GM03348 (cell line): ENCODE data around the gene CDC27.
A peak's percentile ranks its signal among the peaks of the same experiment; 100 is the strongest.
"Not testable (repeated sequence)": the region's sequence is repeated elsewhere in the genome, so short reads cannot be mapped to it uniquely, and the experiment has no call there.

Source experiments
- DNase-seq: peaks from one replicate; pipeline ENCODE4 v3.0.0; 2012; ENCODE audit warnings: low spot score

CDC27 gene

DNA sequence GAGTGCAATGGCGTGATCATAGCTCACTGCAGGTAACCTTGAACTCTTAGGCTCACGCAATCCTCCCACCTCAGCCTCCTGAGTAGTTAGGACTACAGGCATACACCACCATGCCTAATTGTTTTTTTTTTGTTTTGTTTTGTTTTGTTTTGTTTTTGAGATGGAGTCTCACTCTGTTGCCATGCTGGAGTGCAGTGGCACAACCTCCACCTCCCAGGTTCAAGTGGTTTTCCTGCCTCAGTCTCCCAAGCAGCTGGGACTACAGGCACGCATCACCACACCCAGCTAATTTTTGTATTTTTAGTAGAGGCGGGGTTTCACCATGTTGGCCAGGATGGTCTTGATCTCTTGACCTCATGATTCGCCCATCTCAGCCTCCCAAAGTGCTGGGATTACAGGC, 54.7 kb downstream of the CDC27 start:
- DNase-seq = not testable (repeated sequence)

DNA sequence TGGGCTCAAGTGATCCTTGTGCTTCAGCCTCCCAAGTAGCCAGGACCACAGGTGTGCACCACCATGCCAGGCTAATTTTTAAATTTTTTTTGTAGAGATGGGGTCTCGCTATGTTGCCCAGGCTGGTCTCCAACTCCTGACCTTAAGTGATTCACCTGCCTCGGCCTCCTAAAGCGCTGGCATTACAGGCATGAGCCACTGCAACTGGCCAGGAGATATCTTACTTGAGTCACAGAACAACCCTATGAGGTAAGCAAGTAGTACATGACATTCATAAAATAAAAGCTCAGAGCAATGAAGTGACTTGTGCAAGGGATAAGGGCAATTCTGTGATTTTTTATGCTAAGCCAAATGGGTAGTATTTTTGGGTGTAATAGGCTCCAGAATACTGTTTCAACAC, 57.3 kb downstream of the CDC27 start:
- DNase-seq = no peak

DNA sequence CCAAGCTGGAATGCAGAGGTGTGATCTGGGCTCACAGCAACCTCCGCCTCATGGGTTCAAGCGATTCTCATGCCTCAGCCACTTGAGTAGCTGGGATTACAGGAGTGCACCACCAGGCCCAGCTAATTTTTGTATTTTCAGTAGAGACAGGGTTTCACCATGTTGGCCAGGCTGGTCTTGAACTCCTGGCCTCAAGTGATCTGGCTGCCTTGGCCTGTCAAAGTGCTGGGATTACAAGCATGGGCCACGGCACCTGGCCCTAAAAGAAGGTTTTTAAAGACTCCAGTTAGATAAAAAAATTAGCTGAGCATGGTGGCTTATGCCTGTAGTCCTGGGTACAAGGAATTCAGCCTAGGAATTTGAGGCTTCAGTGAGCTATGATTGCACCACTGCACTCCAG, 62.3 kb downstream of the CDC27 start:
- not testable (repeated sequence) for DNase-seq

DNA sequence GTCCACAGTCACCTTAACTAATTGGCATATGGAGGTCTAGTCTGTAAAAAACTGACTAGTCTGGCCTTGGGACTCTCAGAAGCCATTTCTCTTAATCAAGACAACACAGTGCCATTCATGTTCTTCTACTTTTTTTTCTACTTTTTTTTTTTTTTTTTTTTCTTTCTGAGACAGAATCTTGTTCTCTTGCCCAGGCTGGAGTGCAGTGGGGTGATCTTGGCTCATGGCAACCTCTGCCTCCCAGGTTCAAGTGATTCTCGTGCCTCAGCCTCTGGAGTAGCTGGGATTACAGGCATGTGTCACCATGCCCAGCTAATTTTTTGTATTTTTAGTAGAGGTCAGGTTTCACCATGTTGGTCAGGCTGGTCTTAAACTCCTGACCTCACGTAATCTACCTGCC, 65.8 kb downstream of the CDC27 start:
- not testable (repeated sequence) for DNase-seq

DNA sequence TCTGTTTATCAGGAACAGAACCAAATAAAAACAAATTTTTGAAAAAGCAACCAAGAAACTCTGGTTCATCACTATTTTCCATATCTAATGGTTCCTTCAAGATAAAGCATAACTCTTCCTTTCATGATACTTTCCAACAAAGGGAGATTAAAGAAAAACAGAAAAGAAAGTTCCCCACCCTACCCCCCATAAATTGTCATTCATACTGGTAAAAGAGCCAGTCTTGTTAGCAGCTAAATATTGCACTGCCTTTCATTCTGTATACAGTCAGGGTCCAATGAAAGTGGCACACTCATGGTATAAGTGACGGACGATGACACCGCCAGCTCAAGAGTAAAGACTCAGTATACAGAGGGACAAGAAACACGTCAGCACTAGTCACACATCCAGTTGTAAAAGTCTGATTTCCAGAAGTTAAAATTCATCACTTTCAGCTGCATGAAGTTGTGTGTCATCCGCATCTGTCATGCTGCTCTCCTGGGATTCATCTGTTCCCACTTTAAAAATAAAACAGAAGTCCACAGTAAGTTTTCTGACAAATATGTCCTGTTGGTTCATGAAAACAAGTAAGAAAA, 68.5 kb downstream of the CDC27 start:
- DNase-seq = peak; percentile 42

DNA sequence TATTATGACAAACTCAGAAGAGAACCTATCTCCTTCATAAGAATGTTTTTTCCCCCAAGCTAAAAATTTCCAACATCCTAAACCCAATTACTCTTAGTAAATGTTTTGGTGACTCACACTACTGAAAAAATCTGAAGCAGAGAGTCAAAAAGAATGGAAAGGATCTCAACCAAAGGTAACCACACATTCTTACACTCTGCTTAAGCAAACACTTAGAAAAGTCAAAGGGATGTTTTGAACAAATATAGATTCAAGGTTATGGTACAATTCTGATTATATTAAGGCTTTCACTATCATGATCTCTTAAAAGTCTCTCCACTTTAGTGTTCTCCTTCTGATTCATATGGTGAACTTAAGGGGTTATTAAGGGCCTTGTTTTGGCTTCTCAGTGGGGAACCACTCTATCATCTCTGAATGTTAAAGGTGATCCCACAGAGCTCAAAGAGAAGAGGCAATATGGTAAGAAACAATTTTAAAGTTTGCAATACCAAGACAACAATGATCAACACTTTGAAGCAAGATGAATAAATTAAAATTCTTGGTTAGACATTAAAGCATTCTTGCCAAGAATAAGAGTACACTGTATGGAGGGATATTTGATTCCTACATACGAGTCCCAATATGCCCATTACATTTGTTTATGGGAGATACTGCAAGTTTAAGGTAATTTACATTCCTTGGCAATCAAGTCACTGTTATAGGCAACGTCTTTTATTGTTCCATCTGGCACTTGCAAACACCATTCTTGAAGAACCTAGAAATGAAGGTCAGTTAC, 69.2 kb downstream of the CDC27 start:
- DNase-seq = peak; percentile 60

DNA sequence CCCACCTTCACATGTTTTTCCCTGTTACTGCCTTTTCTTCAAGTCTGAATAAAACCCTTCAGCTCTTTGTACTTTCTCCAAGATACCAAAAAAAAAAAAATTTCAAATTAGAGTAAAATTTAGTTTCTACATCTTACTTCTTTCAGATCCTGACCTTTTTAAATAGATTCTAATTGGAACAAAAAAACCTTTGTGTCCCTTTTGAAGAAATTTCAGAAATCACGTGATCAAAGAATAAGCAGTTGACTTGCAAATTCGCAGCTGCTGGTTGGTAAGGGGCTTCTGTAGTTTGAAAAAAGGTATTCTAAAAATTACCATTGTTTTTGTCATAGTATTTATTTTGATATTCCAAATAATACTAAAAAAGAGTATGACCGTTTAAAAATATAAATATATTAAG, 71.7 kb downstream of the CDC27 start:
- DNase-seq = no peak

DNA sequence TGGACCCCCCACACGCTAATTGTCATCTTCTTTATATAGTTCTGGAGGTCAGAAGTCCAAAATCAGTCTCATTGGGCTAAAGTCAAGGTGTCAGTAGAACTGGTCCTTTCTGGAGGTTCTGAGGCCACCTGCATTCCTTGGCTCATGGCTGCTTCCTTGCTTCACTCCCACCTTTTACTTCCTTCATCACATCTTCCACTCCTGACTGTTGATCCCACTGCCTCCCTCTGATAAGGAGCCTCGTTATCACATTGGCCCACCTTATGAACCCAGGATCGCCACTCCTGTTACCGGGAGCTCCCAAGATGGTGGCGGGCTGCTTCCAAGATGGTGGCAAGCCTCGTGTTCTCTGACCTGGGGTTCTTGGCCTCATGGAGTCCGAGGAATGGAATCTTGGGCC, 83.0 kb downstream of the CDC27 start:
- no peak for DNase-seq

DNA sequence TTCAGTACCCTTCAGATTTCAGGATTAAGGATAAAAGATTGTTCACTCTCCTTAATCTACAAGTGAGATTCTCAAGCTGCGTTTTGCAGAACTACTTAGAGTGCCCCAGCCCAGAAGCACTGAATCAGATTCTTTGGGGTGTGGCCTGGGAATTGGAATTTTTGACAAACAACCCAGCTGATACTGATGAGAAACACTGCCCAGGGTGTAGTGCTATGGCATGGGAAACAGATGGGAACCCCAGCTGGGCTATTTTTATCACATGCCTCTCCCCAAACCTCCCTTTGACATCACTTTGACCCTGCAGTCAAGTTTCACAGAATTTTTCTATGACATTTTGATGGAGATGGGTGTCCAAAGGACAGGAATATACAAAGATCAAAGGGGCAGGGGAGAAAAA, 83.8 kb downstream of the CDC27 start:
- peak; percentile 35 for DNase-seq

DNA sequence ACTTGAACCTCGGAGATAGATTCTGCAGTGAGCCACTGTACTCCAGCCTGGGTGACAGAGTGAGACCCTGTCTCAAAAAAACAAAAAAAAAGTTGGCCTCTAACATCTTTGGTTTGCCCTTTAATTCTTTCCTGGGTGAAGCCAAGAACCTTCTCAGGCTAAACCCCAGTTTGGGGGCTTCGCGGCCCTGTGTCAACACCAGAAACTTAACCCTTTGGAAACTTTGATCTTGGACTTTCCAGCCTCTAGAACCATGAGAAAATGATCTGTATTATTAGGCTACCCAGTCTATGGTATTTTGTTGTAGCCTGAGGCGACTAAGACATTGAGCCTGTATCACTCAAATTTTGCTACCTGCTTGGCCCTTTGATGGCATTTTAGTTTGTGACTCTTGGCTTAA, 86.2 kb downstream of the CDC27 start:
- no peak for DNase-seq

DNA sequence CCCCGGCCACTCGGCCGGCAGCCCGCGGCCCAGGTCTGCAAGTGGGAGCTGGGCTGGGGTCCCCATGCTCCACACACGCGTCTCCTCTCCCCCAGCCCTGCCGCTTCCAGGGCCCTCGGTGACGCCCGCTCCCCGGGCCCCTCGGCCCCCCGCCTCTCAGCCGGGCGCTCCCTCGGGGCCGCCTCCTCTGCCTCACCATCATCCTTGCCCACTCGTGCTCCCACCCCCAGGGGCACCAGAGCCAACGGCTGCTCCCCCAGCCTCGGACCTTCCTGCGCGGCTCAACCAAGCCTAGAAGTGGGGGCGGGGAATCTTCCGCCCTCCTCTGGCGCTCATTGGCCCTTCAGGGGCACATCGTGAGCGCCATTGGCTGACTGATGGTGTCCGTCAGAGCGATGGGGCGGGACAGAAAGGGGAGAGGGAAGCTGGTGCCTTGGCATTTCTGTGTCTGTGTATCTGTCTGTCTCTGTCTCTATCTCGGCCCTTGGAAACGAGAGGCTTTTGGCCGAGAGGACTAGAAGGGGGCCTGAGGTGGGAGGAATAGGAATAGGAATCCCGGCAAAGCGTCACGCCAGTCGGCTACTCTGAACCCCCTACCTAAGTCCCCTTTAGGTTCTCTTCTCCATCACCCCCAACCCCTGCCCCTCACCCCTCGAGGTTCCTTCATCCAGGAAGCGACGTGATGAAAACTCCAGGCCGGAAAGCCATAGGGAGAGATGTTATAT, 88.9 kb downstream of the CDC27 start:
- peak; percentile 89 for DNase-seq

DNA sequence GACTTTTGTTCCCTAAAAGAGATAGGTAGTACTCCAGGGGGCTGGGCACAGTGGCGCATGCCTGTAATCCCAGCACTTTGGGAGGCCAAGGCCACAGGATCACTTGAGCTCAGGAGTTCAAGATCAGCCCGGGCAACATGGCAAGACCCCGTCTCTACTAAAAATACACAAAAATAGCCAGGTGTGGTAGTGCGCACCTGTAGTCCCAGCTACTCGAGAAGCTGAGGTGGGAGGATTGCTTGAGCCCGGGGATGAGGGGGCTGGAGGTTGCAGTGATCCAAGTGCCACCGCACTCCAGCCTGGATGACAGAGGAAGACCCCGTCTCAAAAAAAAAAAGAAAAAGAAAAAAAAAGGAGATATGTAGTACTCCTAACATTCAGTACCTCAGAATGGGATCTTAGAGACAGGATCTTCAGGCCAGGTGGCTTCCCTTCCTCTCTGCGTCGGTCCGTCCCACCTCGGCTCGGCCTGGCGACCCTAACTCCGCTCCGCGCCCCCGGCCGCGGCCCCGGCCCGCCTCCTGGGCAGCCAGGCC, 89.6 kb downstream of the CDC27 start:
- no peak for DNase-seq

DNA sequence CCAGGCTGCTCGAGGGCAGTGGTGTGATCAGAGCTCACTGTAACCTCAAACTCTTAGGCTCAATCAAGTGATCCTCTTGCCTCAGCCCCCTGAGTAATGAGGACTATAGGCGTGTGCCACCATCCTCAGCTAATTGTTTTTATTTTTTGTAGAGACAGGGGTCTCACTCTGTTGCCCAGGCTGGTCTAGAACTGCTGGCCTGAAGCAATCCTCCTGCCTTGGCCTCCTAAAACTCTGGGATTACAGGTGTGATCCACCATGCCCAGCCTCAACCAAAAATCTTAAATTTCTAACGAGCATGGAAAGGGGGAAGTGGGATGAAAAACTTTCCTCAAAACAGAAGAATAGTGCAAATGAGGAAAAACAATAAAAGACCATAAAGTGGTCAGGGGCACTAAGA, 92.8 kb downstream of the CDC27 start:
- DNase-seq = no peak

DNA sequence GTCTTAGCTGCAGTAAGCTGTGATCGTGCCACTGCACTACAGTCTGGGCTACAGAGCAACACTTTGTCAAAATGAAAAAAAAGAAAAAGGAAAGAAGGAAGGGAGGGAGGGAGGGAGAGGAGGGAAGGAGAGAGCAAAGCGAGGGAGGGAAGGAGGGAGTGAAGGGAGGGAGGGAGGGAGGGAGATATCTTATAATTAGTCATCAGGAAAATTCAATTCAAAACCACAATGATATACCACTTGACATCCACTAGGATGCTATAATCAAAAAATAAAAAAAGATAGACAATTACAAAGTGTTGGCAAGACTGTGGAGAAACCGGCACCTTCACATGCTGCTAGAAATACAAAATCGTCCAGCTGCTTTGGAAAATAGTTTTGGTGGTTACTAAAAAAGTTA, 93.8 kb downstream of the CDC27 start:
- no peak for DNase-seq

DNA sequence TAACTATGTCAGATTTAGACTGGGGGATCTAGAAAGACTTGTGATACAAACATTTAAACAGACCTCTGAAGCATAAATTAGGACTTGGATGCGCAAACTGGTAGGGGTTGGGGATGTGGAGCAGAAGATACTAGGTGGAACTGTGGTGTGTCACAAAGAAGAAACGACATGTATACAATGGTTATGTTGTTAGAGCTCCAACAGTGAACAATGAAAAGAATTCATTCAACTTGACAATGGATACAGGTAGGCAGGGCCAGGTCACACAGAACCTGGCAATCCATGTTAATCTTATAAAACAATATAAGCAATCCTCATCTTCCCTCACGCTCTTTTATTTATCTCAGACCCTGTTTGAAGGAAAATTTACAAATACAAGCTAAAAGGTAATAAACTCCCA, 102.0 kb downstream of the CDC27 start:
- no peak for DNase-seq

DNA sequence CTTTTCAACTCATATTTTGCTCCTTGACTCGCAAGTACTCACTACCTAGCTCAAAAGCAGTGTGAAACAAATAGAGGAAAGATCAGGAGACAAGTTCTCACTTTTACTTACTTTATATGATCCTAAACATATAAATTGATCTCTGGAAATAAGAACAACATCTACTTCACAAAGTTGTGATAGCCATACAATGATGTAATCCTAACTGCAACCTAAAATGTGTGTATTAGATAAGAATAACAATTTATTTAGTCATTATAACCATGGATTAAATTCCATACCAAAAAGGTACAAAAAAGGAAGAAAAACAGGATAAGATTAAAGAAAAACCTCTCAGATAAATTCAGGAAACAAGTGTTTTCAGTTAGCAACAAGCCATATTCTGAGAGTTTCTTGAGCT, 103.4 kb downstream of the CDC27 start:
- no peak for DNase-seq

DNA sequence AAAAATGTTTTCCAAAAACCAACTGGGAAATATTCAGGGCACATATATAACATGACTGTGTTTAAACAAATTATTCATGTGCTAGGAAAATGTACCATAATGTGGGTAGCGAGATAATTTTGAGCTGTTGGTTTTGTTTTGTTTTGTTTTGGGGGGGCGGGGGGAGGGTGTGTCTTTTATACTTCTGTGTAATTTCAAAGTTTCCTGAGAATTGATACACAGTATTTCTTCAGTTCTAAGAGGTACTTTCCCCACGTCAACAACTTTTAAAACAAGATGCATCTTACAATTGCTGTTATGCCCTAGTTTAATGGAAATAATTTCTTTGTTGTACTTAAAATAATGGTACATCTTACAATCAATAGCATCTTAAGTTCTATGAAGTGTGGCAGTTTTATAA, 110.3 kb downstream of the CDC27 start:
- no peak for DNase-seq

DNA sequence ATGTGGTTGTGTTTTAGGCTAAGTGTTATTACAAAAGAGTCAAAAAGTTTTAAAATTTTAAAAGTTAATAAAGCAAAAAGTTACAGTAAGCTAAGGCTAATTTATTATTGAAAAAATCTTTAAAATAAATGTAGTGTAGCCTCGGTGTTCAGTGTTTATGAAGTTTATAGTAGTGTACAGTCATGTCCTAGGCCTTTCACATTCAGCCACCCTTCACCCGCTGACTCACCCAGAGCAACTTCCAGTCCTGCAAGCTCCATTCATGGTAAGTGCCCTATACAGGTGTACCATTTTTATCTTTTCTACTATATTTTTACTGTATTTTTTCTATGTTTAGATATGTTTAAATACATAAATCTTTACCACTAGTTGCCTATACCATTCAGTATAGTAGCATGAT, 111.5 kb downstream of the CDC27 start:
- no peak for DNase-seq

DNA sequence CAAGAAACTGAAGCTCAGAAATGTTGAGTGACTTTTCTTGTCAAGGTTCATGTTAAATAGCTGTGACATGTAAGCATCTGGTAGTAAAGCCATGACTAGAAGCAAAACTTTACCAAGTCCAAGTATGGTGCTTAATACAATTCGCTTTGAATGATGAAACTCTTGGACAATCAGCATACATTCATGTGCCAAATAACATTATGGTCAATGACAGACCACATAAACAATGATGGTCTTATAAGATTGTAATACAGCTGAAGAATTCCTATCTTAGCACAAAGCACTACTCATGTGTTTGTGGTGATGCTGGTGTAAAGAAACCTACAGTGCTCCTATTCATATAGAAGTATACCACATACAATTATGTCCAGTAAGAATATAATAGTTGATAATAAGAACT, 112.9 kb downstream of the CDC27 start:
- no peak for DNase-seq

DNA sequence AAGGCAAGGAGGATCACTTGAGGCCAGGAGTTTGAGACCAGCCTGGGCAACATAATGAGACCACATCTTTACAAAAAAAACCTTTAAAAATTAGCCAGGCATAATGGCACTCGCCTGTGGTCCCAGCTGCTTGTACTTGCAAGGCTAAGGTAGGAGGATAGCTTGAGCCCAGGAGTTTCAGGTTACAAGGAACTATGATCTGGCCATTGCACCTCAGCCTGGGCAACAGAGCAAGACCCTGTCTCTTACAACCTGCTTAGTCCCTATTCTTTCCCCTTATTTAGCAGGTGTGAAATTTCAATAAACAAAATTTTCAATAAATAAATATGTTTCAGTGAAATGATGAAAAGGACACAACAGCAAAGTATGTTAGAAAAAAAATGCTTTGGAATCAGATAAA, 114.7 kb downstream of the CDC27 start:
- DNase-seq = not testable (repeated sequence)

DNA sequence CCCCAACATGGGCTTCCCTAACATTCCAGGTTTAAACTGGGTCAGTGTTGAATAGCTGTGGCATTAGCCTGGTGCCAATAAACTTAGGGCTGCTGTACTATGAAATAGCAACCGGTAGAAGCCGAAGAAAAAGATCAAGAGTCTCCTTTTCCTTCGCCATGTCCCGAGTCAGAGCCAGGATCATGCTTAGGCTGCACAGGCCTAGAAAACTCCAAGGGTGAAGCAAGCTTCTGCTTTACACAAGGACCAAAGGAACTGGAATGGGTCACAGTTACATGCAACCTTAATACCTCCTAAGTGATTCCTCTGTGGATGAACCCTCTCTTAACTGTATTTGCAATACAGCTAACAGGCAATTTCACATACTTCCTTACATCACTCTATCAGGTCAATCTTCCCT, 115.5 kb downstream of the CDC27 start:
- not testable (repeated sequence) for DNase-seq

DNA sequence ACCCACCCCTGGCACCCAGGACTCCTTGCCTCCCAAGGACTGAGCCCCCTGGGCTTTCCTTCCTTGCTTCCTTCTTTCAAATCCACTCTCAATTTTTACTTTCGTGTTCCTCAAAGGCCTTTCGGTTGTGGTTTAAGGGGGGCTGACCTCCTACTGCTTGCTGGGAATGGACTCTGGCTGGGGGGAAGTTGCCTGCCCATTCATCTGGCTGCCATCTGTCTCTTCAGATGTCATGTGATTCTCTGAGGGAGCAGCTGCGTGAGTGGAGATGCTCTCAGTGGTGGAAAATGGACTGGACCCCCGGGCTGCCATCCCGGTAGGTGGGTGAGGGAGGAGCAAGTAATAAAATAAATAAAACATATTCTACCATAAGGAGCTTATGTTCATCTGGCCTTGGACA, 116.2 kb downstream of the CDC27 start:
- no peak for DNase-seq

DNA sequence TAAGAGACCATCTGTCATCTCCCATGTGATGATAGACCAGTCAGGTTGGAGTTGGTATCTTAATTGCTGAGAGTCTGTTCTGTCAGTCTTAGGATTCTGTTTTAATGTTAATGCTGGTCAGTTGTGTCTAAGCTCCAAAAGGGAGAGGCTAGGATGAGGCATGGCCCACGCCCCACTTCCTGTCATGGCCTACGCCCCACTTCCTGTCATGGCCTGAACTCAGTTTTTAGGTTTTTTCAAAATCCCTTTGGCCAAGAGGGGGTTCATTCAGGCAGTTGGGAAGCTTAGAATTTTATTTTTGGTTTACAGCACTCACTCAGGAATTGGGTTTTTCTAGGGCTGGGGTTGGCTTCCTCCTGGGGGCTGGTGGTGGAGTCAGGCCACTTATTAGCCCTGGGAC, 117.9 kb downstream of the CDC27 start:
- not testable (repeated sequence) for DNase-seq
